C4-2B (cell line): ENCODE results near the gene OR5B21.

Experiments used
- ZFX ChIP-seq: fragments of 450-650 bp; IDR thresholded peaks from 2 replicates; pipeline ENCODE4 v1.6.1; 2017
- TF ChIP-seq, protein P1 (sequence below): fragments of 450-650 bp; conservative IDR thresholded peaks from 2 replicates; pipeline ENCODE4 v1.5.1; 2017; ENCODE audit warnings: mild to moderate bottlenecking

DNA sequence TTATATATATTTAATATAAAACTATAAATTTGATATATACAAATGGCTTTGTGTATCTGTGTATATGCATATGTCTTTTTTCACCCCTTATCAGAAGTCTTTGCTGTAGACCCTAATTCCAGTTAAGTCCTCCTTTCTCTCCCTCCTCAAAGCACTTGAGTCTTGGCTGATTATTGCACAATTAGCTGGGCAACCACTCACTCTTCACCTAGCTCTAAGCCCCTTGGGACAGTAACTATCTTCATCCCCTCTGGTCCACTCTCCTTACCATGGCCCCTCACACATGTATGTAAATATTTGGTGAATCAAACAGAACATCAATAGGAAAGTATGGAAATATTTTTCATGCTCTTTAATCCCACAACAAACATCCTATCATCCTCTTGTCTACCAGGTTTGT, 909 bp upstream of the OR5B21 start:
- TF ChIP-seq, protein P1, sequence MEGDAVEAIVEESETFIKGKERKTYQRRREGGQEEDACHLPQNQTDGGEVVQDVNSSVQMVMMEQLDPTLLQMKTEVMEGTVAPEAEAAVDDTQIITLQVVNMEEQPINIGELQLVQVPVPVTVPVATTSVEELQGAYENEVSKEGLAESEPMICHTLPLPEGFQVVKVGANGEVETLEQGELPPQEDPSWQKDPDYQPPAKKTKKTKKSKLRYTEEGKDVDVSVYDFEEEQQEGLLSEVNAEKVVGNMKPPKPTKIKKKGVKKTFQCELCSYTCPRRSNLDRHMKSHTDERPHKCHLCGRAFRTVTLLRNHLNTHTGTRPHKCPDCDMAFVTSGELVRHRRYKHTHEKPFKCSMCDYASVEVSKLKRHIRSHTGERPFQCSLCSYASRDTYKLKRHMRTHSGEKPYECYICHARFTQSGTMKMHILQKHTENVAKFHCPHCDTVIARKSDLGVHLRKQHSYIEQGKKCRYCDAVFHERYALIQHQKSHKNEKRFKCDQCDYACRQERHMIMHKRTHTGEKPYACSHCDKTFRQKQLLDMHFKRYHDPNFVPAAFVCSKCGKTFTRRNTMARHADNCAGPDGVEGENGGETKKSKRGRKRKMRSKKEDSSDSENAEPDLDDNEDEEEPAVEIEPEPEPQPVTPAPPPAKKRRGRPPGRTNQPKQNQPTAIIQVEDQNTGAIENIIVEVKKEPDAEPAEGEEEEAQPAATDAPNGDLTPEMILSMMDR, result no peak
- TF ChIP-seq ZFX, result no peak
